Vagina (tissue), 2 donors: Measurements from ENCODE around the gene CHST9.

Experiments used
- POLR2A ChIP-seq, 2 donors: fragments of 450-650 bp; IDR thresholded peaks; one replicate each; pipeline ENCODE4 v1.6.1; 2017; ENCODE audit warnings: antibody characterized with exemption in 2 of 2, mild to moderate bottlenecking in 2 of 2, moderate library complexity in 2 of 2
- TF ChIP-seq, protein P1 (sequence below), 3 experiments: fragments of 450-650 bp in 2 of 3; fragments of 200-600 bp in 1 of 3; sonication (generic) in 1 of 3; IDR thresholded peaks; one replicate each; pipeline ENCODE4 v1.5.1; 2017 to 2019; ENCODE audit warnings: antibody characterized with exemption in 3 of 3, mild to moderate bottlenecking in 2 of 3, moderate library complexity in 2 of 3

DNA sequence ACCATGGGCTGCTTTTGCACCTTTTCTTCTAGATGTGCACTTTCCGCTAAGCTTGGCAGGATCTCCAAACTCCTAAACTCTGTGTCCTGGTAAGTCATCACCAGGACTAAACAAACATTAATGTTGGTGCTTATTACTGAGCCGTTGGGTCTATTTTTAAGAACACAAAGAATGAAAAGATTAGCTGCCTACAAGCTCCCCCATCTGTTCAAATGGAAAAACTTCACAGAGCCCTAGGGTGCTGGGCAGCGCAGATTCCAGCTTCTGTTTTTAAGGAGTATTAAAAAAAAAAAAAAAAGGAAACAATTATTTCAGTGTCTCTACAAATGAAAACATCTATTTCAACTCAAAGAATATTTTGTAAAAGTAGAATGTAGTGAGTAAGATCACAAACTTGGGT is 221.8 kb downstream of the CHST9 start:
- TF ChIP-seq, protein P1, sequence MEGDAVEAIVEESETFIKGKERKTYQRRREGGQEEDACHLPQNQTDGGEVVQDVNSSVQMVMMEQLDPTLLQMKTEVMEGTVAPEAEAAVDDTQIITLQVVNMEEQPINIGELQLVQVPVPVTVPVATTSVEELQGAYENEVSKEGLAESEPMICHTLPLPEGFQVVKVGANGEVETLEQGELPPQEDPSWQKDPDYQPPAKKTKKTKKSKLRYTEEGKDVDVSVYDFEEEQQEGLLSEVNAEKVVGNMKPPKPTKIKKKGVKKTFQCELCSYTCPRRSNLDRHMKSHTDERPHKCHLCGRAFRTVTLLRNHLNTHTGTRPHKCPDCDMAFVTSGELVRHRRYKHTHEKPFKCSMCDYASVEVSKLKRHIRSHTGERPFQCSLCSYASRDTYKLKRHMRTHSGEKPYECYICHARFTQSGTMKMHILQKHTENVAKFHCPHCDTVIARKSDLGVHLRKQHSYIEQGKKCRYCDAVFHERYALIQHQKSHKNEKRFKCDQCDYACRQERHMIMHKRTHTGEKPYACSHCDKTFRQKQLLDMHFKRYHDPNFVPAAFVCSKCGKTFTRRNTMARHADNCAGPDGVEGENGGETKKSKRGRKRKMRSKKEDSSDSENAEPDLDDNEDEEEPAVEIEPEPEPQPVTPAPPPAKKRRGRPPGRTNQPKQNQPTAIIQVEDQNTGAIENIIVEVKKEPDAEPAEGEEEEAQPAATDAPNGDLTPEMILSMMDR (IDR thresholded peaks at IDR 0.05) = no peak
- no peak for TF ChIP-seq POLR2A (IDR thresholded peaks at IDR 0.05)
